GM10248 (cell line): ENCODE measurements around the gene UMOD.
A peak's percentile ranks its signal among the peaks of the same experiment; 100 is the strongest.

Experiments
- CTCF ChIA-PET: fragments of 300-600 bp; sonication (Branson Sonifier 250); formaldehyde crosslinking; extraction: SDS; loops from one replicate; lab custom pipeline; 2021; ENCODE audit warnings: antibody characterized with exemption; lab: Yijun Ruan, JAX
- POLR2A ChIA-PET: fragments of 350-650 bp; sonication (Branson Sonifier 250); formaldehyde crosslinking; extraction: SDS; loops from one replicate; lab custom pipeline; 2020; ENCODE audit warnings: antibody characterized with exemption; lab: Yijun Ruan, JAX
- DNase-seq: peaks from one replicate; pipeline ENCODE4 v3.0.0; 2012; ENCODE audit errors: extremely low spot score
- TF ChIP-seq, protein P1 (sequence below): IDR thresholded peaks from 2 replicates; pipeline ENCODE4 v1.5.1; 2012; ENCODE audit warnings: mild to moderate bottlenecking, low read depth; ENCODE audit errors: extremely low read depth, missing control alignments, control extremely low read depth

Gene UMOD

GRCh38 chr16:20306401-20306800 is 46.1 kb downstream of the UMOD start:
- no peak for DNase-seq
- ChIA-PET CTCF (interaction anchor here (1.2 to 2.1 kb wide), 2 partner anchors 79 to 399 kb away, joined by 3 to 6 read pairs; no protein-coding TSS in a partner anchor), POLR2A (no interaction called here)
- TF ChIP-seq, protein P1, sequence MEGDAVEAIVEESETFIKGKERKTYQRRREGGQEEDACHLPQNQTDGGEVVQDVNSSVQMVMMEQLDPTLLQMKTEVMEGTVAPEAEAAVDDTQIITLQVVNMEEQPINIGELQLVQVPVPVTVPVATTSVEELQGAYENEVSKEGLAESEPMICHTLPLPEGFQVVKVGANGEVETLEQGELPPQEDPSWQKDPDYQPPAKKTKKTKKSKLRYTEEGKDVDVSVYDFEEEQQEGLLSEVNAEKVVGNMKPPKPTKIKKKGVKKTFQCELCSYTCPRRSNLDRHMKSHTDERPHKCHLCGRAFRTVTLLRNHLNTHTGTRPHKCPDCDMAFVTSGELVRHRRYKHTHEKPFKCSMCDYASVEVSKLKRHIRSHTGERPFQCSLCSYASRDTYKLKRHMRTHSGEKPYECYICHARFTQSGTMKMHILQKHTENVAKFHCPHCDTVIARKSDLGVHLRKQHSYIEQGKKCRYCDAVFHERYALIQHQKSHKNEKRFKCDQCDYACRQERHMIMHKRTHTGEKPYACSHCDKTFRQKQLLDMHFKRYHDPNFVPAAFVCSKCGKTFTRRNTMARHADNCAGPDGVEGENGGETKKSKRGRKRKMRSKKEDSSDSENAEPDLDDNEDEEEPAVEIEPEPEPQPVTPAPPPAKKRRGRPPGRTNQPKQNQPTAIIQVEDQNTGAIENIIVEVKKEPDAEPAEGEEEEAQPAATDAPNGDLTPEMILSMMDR: no peak

- TF ChIP-seq, protein P1: no peak
- CTCF ChIA-PET: interaction anchor here (11.1 kb wide), 1 partner anchor 395 kb away, joined by 121 read pairs; no protein-coding TSS in a partner anchor
- POLR2A ChIA-PET: no interaction called here
- DNase-seq: no peak
Observed at GRCh38 chr16:20303012-20303411, 49.5 kb downstream of the UMOD start.

DNA sequence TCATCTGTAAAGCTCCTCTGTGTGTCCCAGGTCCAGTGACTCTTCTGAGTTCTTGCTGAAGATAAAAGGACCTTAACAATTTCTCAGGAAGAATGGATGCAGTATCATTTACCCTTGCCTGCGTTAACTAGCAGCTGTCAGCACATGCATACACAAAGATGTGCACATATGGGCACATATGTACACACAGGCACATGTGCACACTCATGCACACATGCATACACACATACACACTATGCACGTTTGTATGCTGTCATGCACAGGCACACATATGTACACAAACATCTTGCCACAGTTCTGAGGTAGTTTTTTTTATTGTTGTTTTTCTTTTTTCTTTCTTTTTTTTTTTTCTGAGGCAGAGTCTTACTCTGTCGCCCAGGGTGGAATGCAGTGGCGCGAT is 50.1 kb downstream of the UMOD start:
- no peak for DNase-seq
- CTCF ChIA-PET: interaction anchor here (1.5 to 11.1 kb wide), 3 partner anchors 10 to 395 kb away, joined by 4 to 121 read pairs (median 13); no protein-coding TSS in a partner anchor
- TF ChIP-seq, protein P1: no peak
- POLR2A ChIA-PET: no interaction called here

DNA sequence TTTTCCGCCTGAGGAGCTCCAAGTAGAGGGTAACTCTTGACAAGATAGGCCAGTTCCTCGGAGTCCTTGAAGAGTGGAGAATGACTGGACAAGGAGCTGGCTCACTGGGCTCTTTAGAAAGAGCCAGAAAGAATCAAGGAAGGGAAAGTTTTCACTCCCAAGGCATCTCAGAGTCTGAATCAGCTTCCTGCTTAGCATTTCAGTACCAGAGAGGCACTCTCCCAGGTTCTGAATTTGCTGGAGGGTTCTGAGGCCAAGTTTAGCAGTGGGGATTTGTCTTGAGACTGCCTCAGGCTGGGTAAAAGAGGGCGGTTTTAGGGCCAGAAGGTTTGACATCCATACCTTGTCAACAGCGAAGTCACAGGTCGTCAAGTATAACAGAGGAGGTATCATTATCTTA is 50.7 kb downstream of the UMOD start:
- DNase-seq: no peak
- POLR2A ChIA-PET: no interaction called here
- TF ChIP-seq, protein P1: no peak
- CTCF ChIA-PET: interaction anchor here (1.4 to 11.1 kb wide), 5 partner anchors 9 to 415 kb away, joined by 4 to 121 read pairs (median 9); no protein-coding TSS in a partner anchor

DNA sequence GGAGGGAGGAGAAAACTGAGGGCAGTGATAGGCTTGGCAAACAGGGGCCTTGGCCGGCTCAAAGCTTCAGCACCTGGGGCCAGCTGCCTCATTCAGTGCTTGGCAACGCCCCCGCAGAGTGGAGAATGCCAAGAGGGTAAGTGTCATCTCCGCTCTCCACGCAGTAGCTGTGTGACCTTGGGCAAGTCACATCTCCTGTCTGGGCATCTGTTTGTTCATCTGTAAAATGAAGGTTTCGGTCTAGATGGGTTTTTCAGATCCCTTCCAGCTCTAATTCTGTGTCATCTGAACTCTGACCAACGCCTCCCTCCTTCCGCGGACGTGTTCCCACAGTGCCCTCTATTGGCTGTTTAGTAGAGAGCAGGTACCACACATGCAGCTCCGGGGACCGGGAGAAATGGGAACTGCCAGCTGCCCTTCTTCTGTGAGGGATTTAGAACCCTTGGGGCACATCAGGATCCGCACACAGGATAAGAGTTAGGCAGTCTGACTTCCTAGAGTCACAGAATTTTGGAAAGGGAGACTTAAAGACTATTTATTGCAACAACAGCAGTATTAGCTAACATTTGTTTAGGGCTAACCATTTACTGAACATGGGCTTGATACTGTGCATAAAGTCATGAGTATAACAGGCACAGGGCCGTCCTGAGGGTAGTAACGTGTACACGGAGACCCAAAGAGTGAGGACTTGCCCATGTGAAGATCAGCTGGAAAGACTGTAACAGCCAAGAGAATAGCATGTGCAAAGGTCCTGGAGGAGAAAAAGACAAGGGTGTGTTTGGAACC is 52.0 kb downstream of the UMOD start:
- TF ChIP-seq, protein P1: peak; percentile 86
- POLR2A ChIA-PET: no interaction called here
- CTCF ChIA-PET: interaction anchor here (0.6 to 11.1 kb wide), 37 partner anchors 10 to 739 kb away, joined by 3 to 121 read pairs (median 4); partner anchors contain the start of gene PDILT
- DNase-seq: peak; percentile 69

DNA sequence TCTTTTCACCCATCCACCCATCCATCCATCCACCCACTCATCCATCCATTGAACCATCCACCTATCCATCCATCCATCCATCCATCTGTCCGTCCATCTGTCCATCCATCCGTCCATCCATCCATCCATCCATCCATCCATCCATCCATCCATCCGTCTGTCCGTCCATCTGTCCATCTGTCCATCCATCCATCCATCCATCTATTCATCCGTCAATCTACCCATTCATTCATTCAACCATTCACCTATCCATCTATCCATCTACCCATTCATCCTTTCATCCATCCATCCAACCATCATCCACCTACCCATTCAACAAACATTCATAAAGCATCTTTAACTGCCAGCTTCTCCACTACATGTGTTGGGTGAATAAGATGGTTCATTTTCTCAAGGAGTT is 54.1 kb downstream of the UMOD start:
- DNase-seq: no peak
- ChIA-PET POLR2A (no interaction called here), CTCF (interaction anchor here (0.8 to 11.1 kb wide), 4 partner anchors 8 to 391 kb away, joined by 3 to 121 read pairs (median 26); no protein-coding TSS in a partner anchor)
- TF ChIP-seq, protein P1: no peak
